ENCODE measurements around the gene ISLR2. TPM values are rescaled to one million over a fixed set of nuclear protein-coding genes. Genes with fewer than 3 reads are reported as not detected.
A peak's percentile ranks its signal among the peaks of the same experiment; 100 is the strongest.

Gene ISLR2
- total RNA-seq, 1 experiment from 2014 or later = 0.64 TPM

DNA sequence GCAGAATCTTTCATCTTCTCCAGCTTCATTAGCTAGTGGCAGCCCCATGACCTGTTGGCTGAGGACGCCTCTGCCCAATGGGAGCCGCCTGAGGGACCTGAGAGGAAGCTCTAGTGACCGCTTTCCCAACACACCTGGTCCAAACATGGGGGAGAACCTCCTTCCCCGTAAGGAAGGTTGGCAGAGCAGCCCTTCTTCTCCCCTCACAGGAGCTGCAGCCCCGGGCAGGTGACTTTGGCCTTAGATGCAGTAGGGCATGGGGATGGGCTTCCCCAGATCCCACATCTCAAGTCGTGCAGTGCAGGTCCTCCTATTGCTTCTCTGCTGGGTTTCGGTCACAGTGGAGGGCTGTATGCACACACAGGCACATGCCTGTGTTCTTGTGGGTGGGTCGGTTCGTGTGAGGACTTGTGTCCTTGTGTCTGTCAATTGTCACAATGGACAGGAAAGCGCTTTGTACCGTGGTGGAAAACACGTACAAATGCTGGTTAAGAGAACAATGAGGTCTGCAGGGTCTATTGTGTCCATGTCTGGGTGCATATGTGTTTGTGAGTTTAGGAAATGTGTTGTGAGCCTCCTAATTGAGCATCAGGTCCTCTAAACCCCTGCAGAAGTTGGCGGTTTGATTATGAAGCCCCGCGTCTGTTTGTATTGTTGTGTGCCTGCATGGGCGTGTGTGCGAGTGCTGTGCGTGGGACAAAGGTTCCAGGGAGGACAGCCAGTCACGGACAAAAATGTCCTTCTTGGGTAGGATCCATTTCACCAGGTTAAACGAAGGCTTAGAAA lies 1.4 kb downstream of the ISLR2 start:
- intact Hi-C loops (cut with micrococcal nuclease; ENCODE audit: unreplicated experiment) = no loop called here
- H3K27ac ChIP-seq (ENCODE audit: low read depth, low read length, poor library complexity, severe bottlenecking) = no peak overlapping the region
- no TSS peak for BruUV-seq (replicated peaks)
- peaks cover 33% of the 10 kb centered on the region for H3K4me1 ChIP-seq (ENCODE audit: insufficient read depth, low read length, poor library complexity, severe bottlenecking)
- H3K9me3 ChIP-seq (ENCODE audit: low read depth, low read length, poor library complexity, severe bottlenecking) = no peaks in the 10 kb centered on the region
- ChIA-PET POLR2A (ENCODE audit: low non-redundant PET) (no interaction called here), CTCF (interaction anchor here (0.6 kb wide), 1 partner anchor 41 kb away, joined by 7 read pairs; no protein-coding TSS in a partner anchor)
- TF ChIP-seq, protein P1, sequence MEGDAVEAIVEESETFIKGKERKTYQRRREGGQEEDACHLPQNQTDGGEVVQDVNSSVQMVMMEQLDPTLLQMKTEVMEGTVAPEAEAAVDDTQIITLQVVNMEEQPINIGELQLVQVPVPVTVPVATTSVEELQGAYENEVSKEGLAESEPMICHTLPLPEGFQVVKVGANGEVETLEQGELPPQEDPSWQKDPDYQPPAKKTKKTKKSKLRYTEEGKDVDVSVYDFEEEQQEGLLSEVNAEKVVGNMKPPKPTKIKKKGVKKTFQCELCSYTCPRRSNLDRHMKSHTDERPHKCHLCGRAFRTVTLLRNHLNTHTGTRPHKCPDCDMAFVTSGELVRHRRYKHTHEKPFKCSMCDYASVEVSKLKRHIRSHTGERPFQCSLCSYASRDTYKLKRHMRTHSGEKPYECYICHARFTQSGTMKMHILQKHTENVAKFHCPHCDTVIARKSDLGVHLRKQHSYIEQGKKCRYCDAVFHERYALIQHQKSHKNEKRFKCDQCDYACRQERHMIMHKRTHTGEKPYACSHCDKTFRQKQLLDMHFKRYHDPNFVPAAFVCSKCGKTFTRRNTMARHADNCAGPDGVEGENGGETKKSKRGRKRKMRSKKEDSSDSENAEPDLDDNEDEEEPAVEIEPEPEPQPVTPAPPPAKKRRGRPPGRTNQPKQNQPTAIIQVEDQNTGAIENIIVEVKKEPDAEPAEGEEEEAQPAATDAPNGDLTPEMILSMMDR (conservative IDR thresholded peaks at IDR 0.05; ENCODE audit: low read depth, low read length) = no peak
- no peak for TF ChIP-seq EZH2 (IDR thresholded peaks at IDR 0.05; ENCODE audit: borderline replicate concordance, low read depth, low read length, poor library complexity, severe bottlenecking)
- peaks cover 55% of the 10 kb centered on the region for H3K27me3 ChIP-seq (replicated peaks; ENCODE audit: insufficient read depth, low read depth, low read length, poor library complexity)
- H3K4me3 ChIP-seq (ENCODE audit: low read depth, low read length, poor library complexity, severe bottlenecking) = no peak overlapping the region
- H3K36me3 ChIP-seq (ENCODE audit: insufficient read depth, low read length, poor library complexity, severe bottlenecking) = no peaks in the 10 kb centered on the region
- no peak for DNase-seq (ENCODE audit: low spot score)

DNA sequence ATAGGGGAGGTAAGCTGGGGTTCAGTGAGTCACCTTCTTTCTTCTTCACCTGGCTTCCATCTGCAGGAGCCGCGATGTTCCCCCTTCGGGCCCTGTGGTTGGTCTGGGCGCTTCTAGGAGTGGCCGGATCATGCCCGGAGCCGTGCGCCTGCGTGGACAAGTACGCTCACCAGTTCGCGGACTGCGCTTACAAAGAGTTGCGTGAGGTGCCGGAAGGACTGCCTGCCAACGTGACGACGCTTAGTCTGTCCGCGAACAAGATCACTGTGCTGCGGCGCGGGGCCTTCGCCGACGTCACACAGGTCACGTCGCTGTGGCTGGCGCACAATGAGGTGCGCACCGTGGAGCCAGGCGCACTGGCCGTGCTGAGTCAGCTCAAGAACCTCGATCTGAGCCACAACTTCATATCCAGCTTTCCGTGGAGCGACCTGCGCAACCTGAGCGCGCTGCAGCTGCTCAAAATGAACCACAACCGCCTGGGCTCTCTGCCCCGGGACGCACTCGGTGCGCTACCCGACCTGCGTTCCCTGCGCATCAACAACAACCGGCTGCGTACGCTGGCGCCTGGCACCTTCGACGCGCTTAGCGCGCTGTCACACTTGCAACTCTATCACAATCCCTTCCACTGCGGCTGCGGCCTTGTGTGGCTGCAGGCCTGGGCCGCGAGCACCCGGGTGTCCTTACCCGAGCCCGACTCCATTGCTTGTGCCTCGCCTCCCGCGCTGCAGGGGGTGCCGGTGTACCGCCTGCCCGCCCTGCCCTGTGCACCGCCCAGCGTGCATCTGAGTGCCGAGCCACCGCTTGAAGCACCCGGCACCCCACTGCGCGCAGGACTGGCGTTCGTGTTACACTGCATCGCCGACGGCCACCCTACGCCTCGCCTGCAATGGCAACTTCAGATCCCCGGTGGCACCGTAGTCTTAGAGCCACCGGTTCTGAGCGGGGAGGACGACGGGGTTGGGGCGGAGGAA lies 2.6 kb downstream of the ISLR2 start:
- intact Hi-C loops (cut with micrococcal nuclease; ENCODE audit: unreplicated experiment) = no loop called here
- POLR2A ChIA-PET (ENCODE audit: low non-redundant PET) = no interaction called here
- no peak overlapping the region for H3K4me3 ChIP-seq (ENCODE audit: low read depth, low read length, poor library complexity, severe bottlenecking)
- no peak for DNase-seq (ENCODE audit: low spot score)
- CTCF ChIA-PET = no interaction called here
- no TSS peak for BruUV-seq (replicated peaks)
- TF ChIP-seq, protein P1 (conservative IDR thresholded peaks at IDR 0.05; ENCODE audit: low read depth, low read length) = 0 out of 2 replicates have a peak, but pooled peaks have one; percentile 20
- TF ChIP-seq EZH2 (IDR thresholded peaks at IDR 0.05; ENCODE audit: borderline replicate concordance, low read depth, low read length, poor library complexity, severe bottlenecking) = no peak
- H3K36me3 ChIP-seq (ENCODE audit: insufficient read depth, low read length, poor library complexity, severe bottlenecking) = no peaks in the 10 kb centered on the region
- no peaks in the 10 kb centered on the region for H3K9me3 ChIP-seq (ENCODE audit: low read depth, low read length, poor library complexity, severe bottlenecking)
- H3K4me1 ChIP-seq (ENCODE audit: insufficient read depth, low read length, poor library complexity, severe bottlenecking) = peaks cover 38% of the 10 kb centered on the region
- no peak overlapping the region for H3K27ac ChIP-seq (ENCODE audit: low read depth, low read length, poor library complexity, severe bottlenecking)
- peaks cover 54% of the 10 kb centered on the region for H3K27me3 ChIP-seq (replicated peaks; ENCODE audit: insufficient read depth, low read depth, low read length, poor library complexity)

DNA sequence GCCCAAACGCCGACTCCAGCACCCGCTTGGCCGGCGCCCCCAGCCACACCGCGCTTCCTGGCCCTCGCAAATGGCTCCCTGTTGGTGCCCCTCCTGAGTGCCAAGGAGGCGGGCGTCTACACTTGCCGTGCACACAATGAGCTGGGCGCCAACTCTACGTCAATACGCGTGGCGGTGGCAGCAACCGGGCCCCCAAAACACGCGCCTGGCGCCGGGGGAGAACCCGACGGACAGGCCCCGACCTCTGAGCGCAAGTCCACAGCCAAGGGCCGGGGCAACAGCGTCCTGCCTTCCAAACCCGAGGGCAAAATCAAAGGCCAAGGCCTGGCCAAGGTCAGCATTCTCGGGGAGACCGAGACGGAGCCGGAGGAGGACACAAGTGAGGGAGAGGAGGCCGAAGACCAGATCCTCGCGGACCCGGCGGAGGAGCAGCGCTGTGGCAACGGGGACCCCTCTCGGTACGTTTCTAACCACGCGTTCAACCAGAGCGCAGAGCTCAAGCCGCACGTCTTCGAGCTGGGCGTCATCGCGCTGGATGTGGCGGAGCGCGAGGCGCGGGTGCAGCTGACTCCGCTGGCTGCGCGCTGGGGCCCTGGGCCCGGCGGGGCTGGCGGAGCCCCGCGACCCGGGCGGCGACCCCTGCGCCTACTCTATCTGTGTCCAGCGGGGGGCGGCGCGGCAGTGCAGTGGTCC lies 3.5 kb downstream of the ISLR2 start:
- Histone ChIP-seq H3K4me1 (ENCODE audit: insufficient read depth, low read length, poor library complexity, severe bottlenecking) (peaks cover 36% of the 10 kb centered on the region), H3K27me3 (replicated peaks; ENCODE audit: insufficient read depth, low read depth, low read length, poor library complexity) (peaks cover 45% of the 10 kb centered on the region), H3K9me3 (ENCODE audit: low read depth, low read length, poor library complexity, severe bottlenecking) (no peaks in the 10 kb centered on the region), H3K27ac (ENCODE audit: low read depth, low read length, poor library complexity, severe bottlenecking) (no peak overlapping the region), H3K36me3 (ENCODE audit: insufficient read depth, low read length, poor library complexity, severe bottlenecking) (no peaks in the 10 kb centered on the region), H3K4me3 (ENCODE audit: low read depth, low read length, poor library complexity, severe bottlenecking) (no peak overlapping the region)
- TF ChIP-seq EZH2 (IDR thresholded peaks at IDR 0.05; ENCODE audit: borderline replicate concordance, low read depth, low read length, poor library complexity, severe bottlenecking) = no peak
- TF ChIP-seq, protein P1 (conservative IDR thresholded peaks at IDR 0.05; ENCODE audit: low read depth, low read length) = no peak
- intact Hi-C loops (cut with micrococcal nuclease; ENCODE audit: unreplicated experiment) = no loop called here
- CTCF ChIA-PET = interaction anchor here (0.6 to 1.2 kb wide), 2 partner anchors 164 to 173 kb away, joined by 4 to 11 read pairs; no protein-coding TSS in a partner anchor
- no peak for DNase-seq (ENCODE audit: low spot score)
- no TSS peak for BruUV-seq (replicated peaks)
- POLR2A ChIA-PET (ENCODE audit: low non-redundant PET) = no interaction called here
